ENCODE data around the gene SMYD3. TPM values are rescaled to one million over a fixed set of nuclear protein-coding genes. Genes with fewer than 3 reads are reported as not detected.

The SMYD3 gene
- total RNA-seq, 1 donor from 2014 or later: 35.4 TPM

GRCh38 chr1:245987997-245988392 is 519.1 kb downstream of the SMYD3 start:
- Mint-ChIP-seq H3K27me3 (ENCODE audit: unreplicated experiment) (no peaks in the 10 kb centered on the region), H3K4me1 (ENCODE audit: low read depth, unreplicated experiment) (peaks cover 7% of the 10 kb centered on the region), H3K27ac (ENCODE audit: unreplicated experiment) (no peak overlapping the region), H3K4me3 (ENCODE audit: unreplicated experiment) (no peak overlapping the region), H3K36me3 (ENCODE audit: unreplicated experiment) (no peaks in the 10 kb centered on the region), H3K9me3 (ENCODE audit: unreplicated experiment) (no peaks in the 10 kb centered on the region)
- no peak for DNase-seq
- TF ChIP-seq CTCF (IDR thresholded peaks at IDR 0.05; ENCODE audit: partially characterized antibody, unreplicated experiment): no peak

GRCh38 chr1:245987577-245987976 is 519.5 kb downstream of the SMYD3 start:
- no peak for TF ChIP-seq CTCF (IDR thresholded peaks at IDR 0.05; ENCODE audit: partially characterized antibody, unreplicated experiment)
- H3K36me3 Mint-ChIP-seq (ENCODE audit: unreplicated experiment): no peaks in the 10 kb centered on the region
- no peak overlapping the region for H3K27ac Mint-ChIP-seq (ENCODE audit: unreplicated experiment)
- peaks cover 7% of the 10 kb centered on the region for H3K4me1 Mint-ChIP-seq (ENCODE audit: low read depth, unreplicated experiment)
- H3K4me3 Mint-ChIP-seq (ENCODE audit: unreplicated experiment): no peak overlapping the region
- DNase-seq: no peak
- no peaks in the 10 kb centered on the region for H3K9me3 Mint-ChIP-seq (ENCODE audit: unreplicated experiment)
- H3K27me3 Mint-ChIP-seq (ENCODE audit: unreplicated experiment): no peaks in the 10 kb centered on the region

GRCh38 chr1:245987219-245987545 is 519.9 kb downstream of the SMYD3 start:
- no peak for TF ChIP-seq CTCF (IDR thresholded peaks at IDR 0.05; ENCODE audit: partially characterized antibody, unreplicated experiment)
- H3K27me3 Mint-ChIP-seq (ENCODE audit: unreplicated experiment): no peaks in the 10 kb centered on the region
- no peak overlapping the region for H3K4me3 Mint-ChIP-seq (ENCODE audit: unreplicated experiment)
- H3K9me3 Mint-ChIP-seq (ENCODE audit: unreplicated experiment): no peaks in the 10 kb centered on the region
- no peak overlapping the region for H3K27ac Mint-ChIP-seq (ENCODE audit: unreplicated experiment)
- no peaks in the 10 kb centered on the region for H3K36me3 Mint-ChIP-seq (ENCODE audit: unreplicated experiment)
- H3K4me1 Mint-ChIP-seq (ENCODE audit: low read depth, unreplicated experiment): peaks cover 7% of the 10 kb centered on the region
- DNase-seq: no peak

- no peak for TF ChIP-seq CTCF (IDR thresholded peaks at IDR 0.05; ENCODE audit: partially characterized antibody, unreplicated experiment)
- H3K27ac Mint-ChIP-seq (ENCODE audit: unreplicated experiment): no peak overlapping the region
These were observed 520.5 kb downstream of the SMYD3 start for GRCh38 chr1:245986404-245987218.

GRCh38 chr1:245984390-245985155 is 522.5 kb downstream of the SMYD3 start:
- Mint-ChIP-seq H3K27ac (ENCODE audit: unreplicated experiment) (no peak overlapping the region), H3K9me3 (ENCODE audit: unreplicated experiment) (no peaks in the 10 kb centered on the region), H3K27me3 (ENCODE audit: unreplicated experiment) (no peaks in the 10 kb centered on the region), H3K36me3 (ENCODE audit: unreplicated experiment) (no peaks in the 10 kb centered on the region), H3K4me3 (ENCODE audit: unreplicated experiment) (no peak overlapping the region), H3K4me1 (ENCODE audit: low read depth, unreplicated experiment) (peaks cover 6% of the 10 kb centered on the region)
- no peak for DNase-seq
- no peak for TF ChIP-seq CTCF (IDR thresholded peaks at IDR 0.05; ENCODE audit: partially characterized antibody, unreplicated experiment)

More at GRCh38 chr1:245986404-245987218, 520.5 kb downstream of the SMYD3 start:
- Mint-ChIP-seq H3K36me3 (ENCODE audit: unreplicated experiment) (no peaks in the 10 kb centered on the region), H3K27me3 (ENCODE audit: unreplicated experiment) (no peaks in the 10 kb centered on the region), H3K4me3 (ENCODE audit: unreplicated experiment) (no peak overlapping the region), H3K4me1 (ENCODE audit: low read depth, unreplicated experiment) (peaks cover 7% of the 10 kb centered on the region), H3K9me3 (ENCODE audit: unreplicated experiment) (no peaks in the 10 kb centered on the region)
- no peak for DNase-seq
